Sigmoid colon (tissue), 7 donors: ENCODE results near the gene SNCAIP. TPM values are rescaled to one million over a fixed set of nuclear protein-coding genes. Genes with fewer than 3 reads are reported as not detected.

Experiments
- DNase-seq: peaks from one replicate; pipeline ENCODE4 v3.0.0-alpha.2; 2019
- H3K27ac ChIP-seq, 4 donors: fragments of 200-600 bp; sonication (generic); one replicate each; pipeline ENCODE4 v1.5.1; 2016 to 2019; ENCODE audit warnings: mild to moderate bottlenecking in 1 of 4
- H3K27me3 ChIP-seq, 3 donors: fragments of 200-600 bp; sonication (generic); one replicate each; pipeline ENCODE4 v1.5.1; 2019; ENCODE audit warnings: mild to moderate bottlenecking in 1 of 3
- H3K36me3 ChIP-seq, 4 donors: fragments of 200-600 bp; sonication (generic); one replicate each; pipeline ENCODE4 v1.5.1; 2016 to 2019
- H3K4me1 ChIP-seq, 4 donors: fragments of 200-600 bp; sonication (generic); one replicate each; pipeline ENCODE4 v1.5.1; 2017 to 2019
- H3K4me3 ChIP-seq, 4 donors: fragments of 200-600 bp; sonication (generic); one replicate each; pipeline ENCODE4 v1.5.1; 2017 to 2019; ENCODE audit warnings: mild to moderate bottlenecking in 2 of 4, moderate library complexity in 1 of 4
- H3K9me3 ChIP-seq, 4 donors: fragments of 200-600 bp in 3 of 4; sonication (generic) in 3 of 4; one replicate each; pipeline versions ENCODE4 v1.5.1 to v1.6.1; 2013 to 2019
- CTCF ChIP-seq, 4 experiments: fragments of 450-650 bp in 3 of 4; fragments of 200-600 bp in 1 of 4; IDR thresholded peaks; one replicate each; pipeline ENCODE4 v1.5.1; 2016 to 2019; ENCODE audit warnings: antibody characterized with exemption in 4 of 4, mild to moderate bottlenecking in 3 of 4, moderate library complexity in 2 of 4
- EP300 ChIP-seq, 4 donors: sonication (generic); formaldehyde crosslinking; IDR thresholded peaks; one replicate each; pipeline ENCODE4 v1.6.1; 2017; ENCODE audit warnings: antibody characterized with exemption in 4 of 4
- POLR2A ChIP-seq, 2 donors: fragments of 450-650 bp; IDR thresholded peaks; one replicate each; pipeline ENCODE4 v1.6.1; 2016; ENCODE audit warnings: antibody characterized with exemption in 2 of 2, mild to moderate bottlenecking in 2 of 2, moderate library complexity in 2 of 2
- POLR2AphosphoS5 ChIP-seq, 4 donors: sonication (generic); formaldehyde crosslinking; IDR thresholded peaks; one replicate each; pipeline ENCODE4 v1.6.1; 2017; ENCODE audit warnings: antibody characterized with exemption in 4 of 4
- WGBS, 2 donors: extraction: QIAGEN DNeasy Blood & Tissue Kit; methylation state at CpG; one replicate each; pipeline ENCODE4 v1.1.7; 2013; 5-methylcytosine and 5-hydroxymethylcytosine counted together
- intact Hi-C: fragments of 100-400 bp; cut with DNase I; formaldehyde crosslinking; loops from one replicate; pipeline ENCODE4 v1.15.1; 2023
- polyA plus RNA-seq, 3 donors: library from polyadenylated mRNA; stranded (reverse); fragments of 200-250 nt; gene quantifications; one replicate each; pipeline ENCODE4 v1.2.3, GENCODE V29; 2013
- total RNA-seq, 4 donors: library from RNA; depleted of rRNA; stranded (reverse); fragments of >200 nt; gene quantifications; one replicate each; pipeline ENCODE4 v1.1.0, GENCODE V29; 2016
- donor health status: healthy with polysubstance abuse.
- donor health status: Bipolar disorder and iron deficiency.
- donor health status: healthy.

SNCAIP gene
- total and polyA plus RNA-seq, 7 donors = 1.2 to 4.3 (median 3.2) TPM; not detected in 1

- no peaks in the 10 kb centered on the region for H3K27me3 ChIP-seq
- H3K4me3 ChIP-seq = no peak overlapping the region
- no peaks in the 10 kb centered on the region for H3K9me3 ChIP-seq
- no peak for DNase-seq
- intact Hi-C loops = no loop called here
- WGBS, 2 donors = 92% methylated on average over 1 of the region's 1 CpG
- H3K27ac ChIP-seq = no peak overlapping the region
- TF ChIP-seq POLR2AphosphoS5 (IDR thresholded peaks at IDR 0.05) (no peak), POLR2A (IDR thresholded peaks at IDR 0.05) (no peak), EP300 (IDR thresholded peaks at IDR 0.05) (no peak), CTCF (IDR thresholded peaks at IDR 0.05) (no peak)
- peaks cover 0 to 7% (median 3%) of the 10 kb centered on the region in 4 donors for H3K4me1 ChIP-seq
- no peaks in the 10 kb centered on the region for H3K36me3 ChIP-seq
Measured at GRCh38 chr5:122400938-122401337, 88.9 kb downstream of the SNCAIP start.

GRCh38 chr5:122401976-122402725 lies 90.1 kb downstream of the SNCAIP start:
- intact Hi-C loops = no loop called here
- TF ChIP-seq POLR2AphosphoS5 (IDR thresholded peaks at IDR 0.05) = no peak
- TF ChIP-seq CTCF (IDR thresholded peaks at IDR 0.05) = no peak
- no peak for TF ChIP-seq EP300 (IDR thresholded peaks at IDR 0.05)
- TF ChIP-seq POLR2A (IDR thresholded peaks at IDR 0.05) = no peak
- no peak overlapping the region for H3K27ac ChIP-seq
- WGBS, 2 donors = 86 to 90% methylated on average over 4 of the region's 4 CpGs
- DNase-seq = no peak
- H3K4me3 ChIP-seq = no peak overlapping the region
- no peaks in the 10 kb centered on the region for H3K9me3 ChIP-seq
- no peaks in the 10 kb centered on the region for H3K36me3 ChIP-seq
- H3K4me1 ChIP-seq = peaks cover 0 to 7% (median 3%) of the 10 kb centered on the region in 4 donors
- H3K27me3 ChIP-seq = no peaks in the 10 kb centered on the region

- 88 to 90% methylated on average over 6 of the region's 6 CpGs for WGBS, 2 donors
- Histone ChIP-seq H3K4me3 (no peak overlapping the region), H3K27ac (no peak overlapping the region), H3K36me3 (no peaks in the 10 kb centered on the region), H3K9me3 (no peaks in the 10 kb centered on the region), H3K4me1 (peaks cover 0 to 7% (median 3%) of the 10 kb centered on the region in 4 donors), H3K27me3 (no peaks in the 10 kb centered on the region)
- TF ChIP-seq CTCF (IDR thresholded peaks at IDR 0.05) (no peak), POLR2A (IDR thresholded peaks at IDR 0.05) (no peak), EP300 (IDR thresholded peaks at IDR 0.05) (no peak), POLR2AphosphoS5 (IDR thresholded peaks at IDR 0.05) (no peak)
- intact Hi-C loops = no loop called here
- no peak for DNase-seq
Measured at GRCh38 chr5:122402955-122403685, 91.1 kb downstream of the SNCAIP start.

- Histone ChIP-seq H3K36me3 (no peaks in the 10 kb centered on the region), H3K4me1 (peaks cover 0 to 7% (median 3%) of the 10 kb centered on the region in 4 donors), H3K4me3 (no peak overlapping the region), H3K9me3 (no peaks in the 10 kb centered on the region), H3K27me3 (no peaks in the 10 kb centered on the region), H3K27ac (no peak overlapping the region)
- no peak for TF ChIP-seq POLR2AphosphoS5 (IDR thresholded peaks at IDR 0.05)
- TF ChIP-seq POLR2A (IDR thresholded peaks at IDR 0.05) = no peak
- TF ChIP-seq CTCF (IDR thresholded peaks at IDR 0.05) = no peak
- no peak for TF ChIP-seq EP300 (IDR thresholded peaks at IDR 0.05)
- 83 to 87% methylated on average over 5 of the region's 5 CpGs for WGBS, 2 donors
- no peak for DNase-seq
- intact Hi-C loops = no loop called here
Measured at GRCh38 chr5:122404018-122404417, 92.0 kb downstream of the SNCAIP start.
